ENCODE data around the gene PSMD14.

PSMD14 gene

DNA sequence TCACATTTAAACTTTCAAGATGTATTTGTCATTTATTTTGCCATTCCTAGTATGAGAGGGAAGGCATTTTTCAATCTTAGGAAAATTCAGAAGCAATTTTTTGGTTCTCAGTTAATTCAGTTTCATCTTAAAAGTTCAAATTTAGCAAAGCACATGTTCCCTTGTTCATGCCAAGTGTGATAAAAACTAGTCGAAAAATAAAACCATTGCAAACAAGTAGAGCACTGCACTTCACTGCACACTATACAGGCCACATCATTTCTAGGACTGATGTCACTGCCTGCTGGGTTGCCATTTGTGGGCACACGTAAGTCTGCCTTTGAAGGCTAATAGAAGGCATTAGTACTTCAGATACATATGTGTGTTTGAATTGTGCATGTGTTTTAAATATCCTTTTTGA lies 122.2 kb downstream of the PSMD14 start:
- no peaks in the 10 kb centered on the region for H3K9me3 ChIP-seq (ENCODE audit: control insufficient read depth, low read length)
- H3K79me2 ChIP-seq, result no peaks in the 10 kb centered on the region
- TF ChIP-seq CTCF (IDR thresholded peaks at IDR 0.05), result no peak
- H3K27ac ChIP-seq, result no peak overlapping the region
- peaks cover 17% of the 10 kb centered on the region for H3K27me3 ChIP-seq (ENCODE audit: control insufficient read depth, insufficient read depth, low read length)
- H3K4me2 ChIP-seq (ENCODE audit: low read length), result no peak overlapping the region
- H3K4me3 ChIP-seq (ENCODE audit: low read depth, low read length), result no peak overlapping the region
- H2AFZ ChIP-seq, result no peak overlapping the region
- no peaks in the 10 kb centered on the region for H3K36me3 ChIP-seq (ENCODE audit: control insufficient read depth, insufficient read depth, low read length)
- H3K9ac ChIP-seq, result no peak overlapping the region
- no peaks in the 10 kb centered on the region for H3K4me1 ChIP-seq

GRCh38 chr2:161432107-161432506 lies 123.9 kb downstream of the PSMD14 start:
- Histone ChIP-seq H3K27ac (no peak overlapping the region), H3K9me3 (ENCODE audit: control insufficient read depth, low read length) (peaks cover 5% of the 10 kb centered on the region), H3K4me2 (ENCODE audit: low read length) (no peak overlapping the region), H2AFZ (no peak overlapping the region), H3K4me1 (no peaks in the 10 kb centered on the region), H3K9ac (no peak overlapping the region), H3K36me3 (ENCODE audit: control insufficient read depth, insufficient read depth, low read length) (no peaks in the 10 kb centered on the region), H3K27me3 (ENCODE audit: control insufficient read depth, insufficient read depth, low read length) (peaks cover 10% of the 10 kb centered on the region), H3K4me3 (ENCODE audit: low read depth, low read length) (no peak overlapping the region), H3K79me2 (no peaks in the 10 kb centered on the region)
- no peak for TF ChIP-seq CTCF (IDR thresholded peaks at IDR 0.05)

- no peak overlapping the region for H3K4me3 ChIP-seq (ENCODE audit: low read depth, low read length)
- no peak for TF ChIP-seq CTCF (IDR thresholded peaks at IDR 0.05)
- H3K79me2 ChIP-seq, result no peaks in the 10 kb centered on the region
- H2AFZ ChIP-seq, result no peak overlapping the region
- H3K27me3 ChIP-seq (ENCODE audit: control insufficient read depth, insufficient read depth, low read length), result no peaks in the 10 kb centered on the region
- peaks cover 5% of the 10 kb centered on the region for H3K9me3 ChIP-seq (ENCODE audit: control insufficient read depth, low read length)
- H3K4me1 ChIP-seq, result no peaks in the 10 kb centered on the region
- no peak overlapping the region for H3K4me2 ChIP-seq (ENCODE audit: low read length)
- H3K27ac ChIP-seq, result no peak overlapping the region
- H3K36me3 ChIP-seq (ENCODE audit: control insufficient read depth, insufficient read depth, low read length), result no peaks in the 10 kb centered on the region
- no peak overlapping the region for H3K9ac ChIP-seq
These were observed 125.9 kb downstream of the PSMD14 start for GRCh38 chr2:161434118-161434517.

DNA sequence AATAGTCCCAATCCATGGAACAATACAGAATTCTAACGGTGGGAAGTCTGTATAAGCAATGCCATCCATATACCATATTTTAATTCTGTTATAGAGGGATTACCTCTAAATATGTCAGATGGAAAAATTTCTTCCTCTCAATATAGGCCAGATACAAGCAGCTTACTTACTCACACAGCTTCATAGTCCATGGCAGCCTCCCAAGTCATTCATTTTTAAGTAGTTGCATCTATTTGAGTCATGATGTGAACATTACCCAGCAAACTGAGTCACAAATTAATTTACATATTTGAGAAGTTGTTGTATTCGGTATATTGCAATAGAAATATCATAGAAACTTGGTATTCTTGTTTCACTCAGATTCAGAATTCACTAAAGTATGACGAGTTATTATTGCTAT lies 128.2 kb downstream of the PSMD14 start:
- no peaks in the 10 kb centered on the region for H3K36me3 ChIP-seq (ENCODE audit: control insufficient read depth, insufficient read depth, low read length)
- no peak overlapping the region for H3K4me3 ChIP-seq (ENCODE audit: low read depth, low read length)
- H3K9ac ChIP-seq, result no peak overlapping the region
- H3K4me2 ChIP-seq (ENCODE audit: low read length), result no peak overlapping the region
- no peaks in the 10 kb centered on the region for H3K27me3 ChIP-seq (ENCODE audit: control insufficient read depth, insufficient read depth, low read length)
- TF ChIP-seq CTCF (IDR thresholded peaks at IDR 0.05), result no peak
- no peak overlapping the region for H2AFZ ChIP-seq
- no peaks in the 10 kb centered on the region for H3K4me1 ChIP-seq
- no peaks in the 10 kb centered on the region for H3K79me2 ChIP-seq
- peaks cover 5% of the 10 kb centered on the region for H3K9me3 ChIP-seq (ENCODE audit: control insufficient read depth, low read length)
- H3K27ac ChIP-seq, result no peak overlapping the region

DNA sequence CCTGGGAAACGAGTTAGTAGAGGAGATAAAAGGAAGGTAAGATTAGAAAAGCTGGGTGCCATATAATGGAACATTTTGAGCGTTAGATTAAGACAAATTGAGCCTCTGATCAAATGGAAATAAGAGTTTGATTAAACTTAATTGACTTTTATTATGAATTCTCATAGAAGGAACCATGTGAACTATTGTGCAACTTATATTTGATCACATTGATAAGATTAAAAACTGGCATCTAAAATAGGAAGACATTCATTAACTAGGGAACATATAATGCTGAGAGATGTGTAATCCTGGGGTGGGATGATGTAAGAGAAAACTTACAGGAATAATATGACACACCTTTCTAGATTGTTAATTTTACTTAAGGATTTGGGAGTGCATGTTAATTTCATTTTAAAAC lies 130.4 kb downstream of the PSMD14 start:
- Histone ChIP-seq H3K27me3 (ENCODE audit: control insufficient read depth, insufficient read depth, low read length) (no peaks in the 10 kb centered on the region), H3K4me2 (ENCODE audit: low read length) (no peak overlapping the region), H3K4me3 (ENCODE audit: low read depth, low read length) (no peak overlapping the region), H3K36me3 (ENCODE audit: control insufficient read depth, insufficient read depth, low read length) (no peaks in the 10 kb centered on the region), H3K4me1 (no peaks in the 10 kb centered on the region), H3K27ac (no peak overlapping the region), H3K9ac (no peak overlapping the region), H3K9me3 (ENCODE audit: control insufficient read depth, low read length) (peaks cover 5% of the 10 kb centered on the region), H3K79me2 (no peaks in the 10 kb centered on the region), H2AFZ (no peak overlapping the region)
- no peak for TF ChIP-seq CTCF (IDR thresholded peaks at IDR 0.05)

Measured in parathyroid adenoma (tissue), 2 donors.